Measurements from ENCODE around the gene RRP8. TPM values are rescaled to one million over a fixed set of nuclear protein-coding genes. Genes with fewer than 3 reads are reported as not detected.

Gene RRP8
- total RNA-seq, 1 experiment from 2014 or later: 15.1 TPM

GRCh38 chr11:6637871-6638270, 34.5 kb upstream of the RRP8 start:
- intact Hi-C loops (cut with micrococcal nuclease): no loop called here
- H3K27me3 ChIP-seq (ENCODE audit: low read length): no peaks in the 10 kb centered on the region
- CTCF ChIA-PET: interaction anchor here (1.3 kb wide), 1 partner anchor 107 kb away, joined by 5 read pairs; no protein-coding TSS in a partner anchor
- no peak overlapping the region for H3K27ac ChIP-seq (ENCODE audit: low read length)
- no peak overlapping the region for H2AFZ ChIP-seq (ENCODE audit: low read length)
- TF ChIP-seq CTCF (conservative IDR thresholded peaks at IDR 0.05; ENCODE audit: low read depth, low read length) (no peak), EZH2phosphoT487 (IDR thresholded peaks at IDR 0.05; ENCODE audit: borderline replicate concordance, low read length) (no peak), EZH2 (IDR thresholded peaks at IDR 0.05; ENCODE audit: low read length, unreplicated experiment) (no peak)
- no peaks in the 10 kb centered on the region for H3K79me2 ChIP-seq (ENCODE audit: low read length)
- no peak for ATAC-seq
- no peaks in the 10 kb centered on the region for H3K9me3 ChIP-seq (ENCODE audit: low read length)
- H4K20me1 ChIP-seq (ENCODE audit: low read length): no peaks in the 10 kb centered on the region
- DNase-seq: no peak
- H3K9ac ChIP-seq (ENCODE audit: low read length): no peak overlapping the region
- POLR2A ChIA-PET (ENCODE audit: unreplicated experiment): no interaction called here
- H3K4me3 ChIP-seq (ENCODE audit: low read length): no peak overlapping the region
- no TSS peak for BruUV-seq (replicated peaks)
- H3K4me1 ChIP-seq (ENCODE audit: insufficient read depth, low read length): no peaks in the 10 kb centered on the region
- no peaks in the 10 kb centered on the region for H3F3A ChIP-seq (ENCODE audit: low read length, unreplicated experiment)
- no peaks in the 10 kb centered on the region for H3K36me3 ChIP-seq (ENCODE audit: low read depth, low read length)
- no peaks in the 10 kb centered on the region for H3K9me2 ChIP-seq (replicated peaks; ENCODE audit: low read length)
- no peak overlapping the region for H3K4me2 ChIP-seq (ENCODE audit: low read length)

- Histone ChIP-seq H3F3A (ENCODE audit: low read length, unreplicated experiment) (no peaks in the 10 kb centered on the region), H2AFZ (ENCODE audit: low read length) (no peak overlapping the region), H3K9ac (ENCODE audit: low read length) (no peak overlapping the region), H4K20me1 (ENCODE audit: low read length) (no peaks in the 10 kb centered on the region), H3K4me1 (ENCODE audit: insufficient read depth, low read length) (no peaks in the 10 kb centered on the region), H3K27me3 (ENCODE audit: low read length) (no peaks in the 10 kb centered on the region), H3K9me3 (ENCODE audit: low read length) (no peaks in the 10 kb centered on the region), H3K4me3 (ENCODE audit: low read length) (no peak overlapping the region), H3K9me2 (replicated peaks; ENCODE audit: low read length) (no peaks in the 10 kb centered on the region), H3K36me3 (ENCODE audit: low read depth, low read length) (no peaks in the 10 kb centered on the region), H3K27ac (ENCODE audit: low read length) (no peak overlapping the region), H3K4me2 (ENCODE audit: low read length) (no peak overlapping the region), H3K79me2 (ENCODE audit: low read length) (no peaks in the 10 kb centered on the region)
- no peak for TF ChIP-seq CTCF (conservative IDR thresholded peaks at IDR 0.05; ENCODE audit: low read depth, low read length)
- TF ChIP-seq EZH2 (IDR thresholded peaks at IDR 0.05; ENCODE audit: low read length, unreplicated experiment): no peak
- no peak for TF ChIP-seq EZH2phosphoT487 (IDR thresholded peaks at IDR 0.05; ENCODE audit: borderline replicate concordance, low read length)
- ChIA-PET POLR2A (ENCODE audit: unreplicated experiment) (no interaction called here), CTCF (no interaction called here)
- no TSS peak for BruUV-seq (replicated peaks)
- intact Hi-C loops (cut with micrococcal nuclease): no loop called here
- DNase-seq (no peak), ATAC-seq (no peak)
These were observed 33.1 kb upstream of the RRP8 start for GRCh38 chr11:6636480-6636879.

GRCh38 chr11:6635082-6635932, 31.9 kb upstream of the RRP8 start:
- H3K4me3 ChIP-seq (ENCODE audit: low read length): no peak overlapping the region
- no peak overlapping the region for H3K4me2 ChIP-seq (ENCODE audit: low read length)
- BruUV-seq (replicated peaks): no TSS peak
- no peak overlapping the region for H2AFZ ChIP-seq (ENCODE audit: low read length)
- POLR2A ChIA-PET (ENCODE audit: unreplicated experiment): no interaction called here
- H3F3A ChIP-seq (ENCODE audit: low read length, unreplicated experiment): no peaks in the 10 kb centered on the region
- intact Hi-C loops (cut with micrococcal nuclease): no loop called here
- no peaks in the 10 kb centered on the region for H3K9me2 ChIP-seq (replicated peaks; ENCODE audit: low read length)
- no peak overlapping the region for H3K9ac ChIP-seq (ENCODE audit: low read length)
- H3K27me3 ChIP-seq (ENCODE audit: low read length): no peaks in the 10 kb centered on the region
- H3K9me3 ChIP-seq (ENCODE audit: low read length): no peaks in the 10 kb centered on the region
- H3K36me3 ChIP-seq (ENCODE audit: low read depth, low read length): no peaks in the 10 kb centered on the region
- no peaks in the 10 kb centered on the region for H3K4me1 ChIP-seq (ENCODE audit: insufficient read depth, low read length)
- ATAC-seq (no peak), DNase-seq (no peak)
- H3K27ac ChIP-seq (ENCODE audit: low read length): no peak overlapping the region
- CTCF ChIA-PET: no interaction called here
- H3K79me2 ChIP-seq (ENCODE audit: low read length): no peaks in the 10 kb centered on the region
- TF ChIP-seq CTCF (conservative IDR thresholded peaks at IDR 0.05; ENCODE audit: low read depth, low read length) (no peak), EZH2phosphoT487 (IDR thresholded peaks at IDR 0.05; ENCODE audit: borderline replicate concordance, low read length) (no peak), EZH2 (IDR thresholded peaks at IDR 0.05; ENCODE audit: low read length, unreplicated experiment) (no peak)
- H4K20me1 ChIP-seq (ENCODE audit: low read length): no peaks in the 10 kb centered on the region
